ENCODE data around the gene HLA-DRA. TPM values are rescaled to one million over a fixed set of nuclear protein-coding genes. Genes with fewer than 3 reads are reported as not detected.

Gene HLA-DRA
- 30.7 TPM for total RNA-seq
- polyA plus RNA-seq (ENCODE audit: insufficient read depth in 1 of 8, insufficient read length in 8 of 8, low replicate concordance in 1 of 8) = 10 to 100 TPM; 19.9 to 34.2 (median 26.0) TPM
- long read RNA-seq, donor 1, transcript HLA-DRA-202 (5 exons, 1,280 nt) = major isoform, 8 of 8 reads
- long read RNA-seq, donor 1, partial matches to known transcripts = 0 of 8 reads
- long read RNA-seq, donor 1, other reads (novel, unspliced or antisense) = 0 of 8 reads
- long read RNA-seq, donor 2, partial matches to known transcripts = 0 of 1 reads
- long read RNA-seq, donor 2, other reads (novel, unspliced or antisense) = 0 of 1 reads
- long read RNA-seq, donor 3, transcript HLA-DRA-202 (5 exons, 1,280 nt) = major isoform, 30 of 30 reads
- long read RNA-seq, donor 3, partial matches to known transcripts = 0 of 30 reads
- long read RNA-seq, donor 3, other reads (novel, unspliced or antisense) = 0 of 30 reads
- long read RNA-seq, donor 4, transcript HLA-DRA-202 (5 exons, 1,280 nt) = major isoform, 29 of 29 reads
- long read RNA-seq, donor 4, partial matches to known transcripts = 0 of 29 reads
- long read RNA-seq, donor 4, other reads (novel, unspliced or antisense) = 0 of 29 reads
- long read RNA-seq, donor 5, transcript HLA-DRA-202 (5 exons, 1,280 nt) = major isoform, 21 of 21 reads
- long read RNA-seq, donor 5, partial matches to known transcripts = 0 of 21 reads
- long read RNA-seq, donor 5, other reads (novel, unspliced or antisense) = 0 of 21 reads
- long read RNA-seq, donor 6, transcript HLA-DRA-202 (5 exons, 1,280 nt) = major isoform, 15 of 20 reads
- long read RNA-seq, donor 6, partial matches to known transcripts = 5 of 20 reads
- long read RNA-seq, donor 6, other reads (novel, unspliced or antisense) = 0 of 20 reads
- long read RNA-seq, donor 7, transcript HLA-DRA-202 (5 exons, 1,280 nt) = major isoform, 10 of 10 reads
- long read RNA-seq, donor 7, partial matches to known transcripts = 0 of 10 reads
- long read RNA-seq, donor 7, other reads (novel, unspliced or antisense) = 0 of 10 reads
- long read RNA-seq, donor 8, transcript HLA-DRA-202 (5 exons, 1,280 nt) = major isoform, 10 of 10 reads
- long read RNA-seq, donor 8, partial matches to known transcripts = 0 of 10 reads
- long read RNA-seq, donor 8, other reads (novel, unspliced or antisense) = 0 of 10 reads
- long read RNA-seq, donor 9, transcript HLA-DRA-202 (5 exons, 1,280 nt) = major isoform, 9 of 9 reads
- long read RNA-seq, donor 9, partial matches to known transcripts = 0 of 9 reads
- long read RNA-seq, donor 9, other reads (novel, unspliced or antisense) = 0 of 9 reads
- long read RNA-seq, donor 10, transcript HLA-DRA-202 (5 exons, 1,280 nt) = major isoform, 7 of 7 reads
- long read RNA-seq, donor 10, partial matches to known transcripts = 0 of 7 reads
- long read RNA-seq, donor 10, other reads (novel, unspliced or antisense) = 0 of 7 reads
- long read RNA-seq, donor 11, transcript HLA-DRA-202 (5 exons, 1,280 nt) = major isoform, 16 of 16 reads
- long read RNA-seq, donor 11, partial matches to known transcripts = 0 of 16 reads
- long read RNA-seq, donor 11, other reads (novel, unspliced or antisense) = 0 of 16 reads

DNA sequence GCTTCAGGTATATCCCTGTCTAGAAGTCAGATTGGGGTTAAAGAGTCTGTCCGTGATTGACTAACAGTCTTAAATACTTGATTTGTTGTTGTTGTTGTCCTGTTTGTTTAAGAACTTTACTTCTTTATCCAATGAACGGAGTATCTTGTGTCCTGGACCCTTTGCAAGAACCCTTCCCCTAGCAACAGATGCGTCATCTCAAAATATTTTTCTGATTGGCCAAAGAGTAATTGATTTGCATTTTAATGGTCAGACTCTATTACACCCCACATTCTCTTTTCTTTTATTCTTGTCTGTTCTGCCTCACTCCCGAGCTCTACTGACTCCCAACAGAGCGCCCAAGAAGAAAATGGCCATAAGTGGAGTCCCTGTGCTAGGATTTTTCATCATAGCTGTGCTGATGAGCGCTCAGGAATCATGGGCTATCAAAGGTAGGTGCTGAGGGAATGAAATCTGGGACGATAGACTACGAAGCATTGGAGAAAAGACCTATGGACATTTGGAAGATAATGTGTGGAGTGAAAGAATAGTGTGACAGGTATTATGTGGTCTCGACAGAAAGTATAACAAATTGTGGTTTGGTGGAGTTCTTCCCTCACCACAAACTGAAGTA lies at the start of gene HLA-DRA:
TSS of gene HLA-DRA (plus strand) at position 286 of the 613 bp plus-strand sequence. CDS start at position 350, 64 bp downstream.
- 62% methylated on average over 5 of the region's 9 CpGs for WGBS (ENCODE audit: insufficient coverage)
- Histone ChIP-seq H3K9me3 (replicated peaks; ENCODE audit: control insufficient read depth, low read depth, low read length) (no peaks in the 10 kb centered on the region), H3K36me3 (ENCODE audit: control insufficient read depth, insufficient read depth, low read length) (no peaks in the 10 kb centered on the region), H3K4me3 (ENCODE audit: low read length) (peak within 1 kb of the TSS; percentile 38), H3K27me3 (ENCODE audit: control insufficient read depth, insufficient read depth, low read length) (peaks cover 3% of the 10 kb centered on the region), H3K27ac (ENCODE audit: low read length) (peak within 1 kb of the TSS; percentile 57), H3K4me1 (ENCODE audit: control insufficient read depth, insufficient read depth, low read length) (no peaks in the 10 kb centered on the region)
- peak; percentile 73 for DNase-seq

DNA sequence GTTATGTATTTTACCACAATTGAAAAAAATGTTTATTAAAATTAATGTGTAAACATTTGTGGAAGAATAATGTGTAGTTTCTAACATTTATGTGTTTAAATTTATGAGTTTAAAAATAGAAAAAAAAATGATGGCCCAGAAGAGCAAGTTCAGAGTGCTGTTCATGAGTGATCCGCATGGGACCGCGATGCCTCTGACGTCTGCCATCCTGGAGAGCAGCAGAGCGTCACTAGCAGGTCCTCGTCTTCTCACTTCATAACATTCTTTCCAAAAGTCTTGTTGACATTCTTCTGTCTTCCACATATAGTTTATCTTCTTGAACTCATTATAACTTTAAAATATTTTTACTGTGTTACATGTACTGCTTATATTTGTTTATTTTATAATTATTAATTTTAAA lies 48.2 kb upstream of the HLA-DRA start:
- Histone ChIP-seq H3K27me3 (ENCODE audit: control insufficient read depth, insufficient read depth, low read length) (no peaks in the 10 kb centered on the region), H3K4me3 (ENCODE audit: low read length) (no peak overlapping the region), H3K9me3 (replicated peaks; ENCODE audit: control insufficient read depth, low read depth, low read length) (no peaks in the 10 kb centered on the region), H3K4me1 (ENCODE audit: control insufficient read depth, insufficient read depth, low read length) (peaks cover 3% of the 10 kb centered on the region), H3K36me3 (ENCODE audit: control insufficient read depth, insufficient read depth, low read length) (no peaks in the 10 kb centered on the region), H3K27ac (ENCODE audit: low read length) (no peak overlapping the region)
- no peak for DNase-seq
- 93% methylated on average over 5 of the region's 6 CpGs for WGBS (ENCODE audit: insufficient coverage)

DNA sequence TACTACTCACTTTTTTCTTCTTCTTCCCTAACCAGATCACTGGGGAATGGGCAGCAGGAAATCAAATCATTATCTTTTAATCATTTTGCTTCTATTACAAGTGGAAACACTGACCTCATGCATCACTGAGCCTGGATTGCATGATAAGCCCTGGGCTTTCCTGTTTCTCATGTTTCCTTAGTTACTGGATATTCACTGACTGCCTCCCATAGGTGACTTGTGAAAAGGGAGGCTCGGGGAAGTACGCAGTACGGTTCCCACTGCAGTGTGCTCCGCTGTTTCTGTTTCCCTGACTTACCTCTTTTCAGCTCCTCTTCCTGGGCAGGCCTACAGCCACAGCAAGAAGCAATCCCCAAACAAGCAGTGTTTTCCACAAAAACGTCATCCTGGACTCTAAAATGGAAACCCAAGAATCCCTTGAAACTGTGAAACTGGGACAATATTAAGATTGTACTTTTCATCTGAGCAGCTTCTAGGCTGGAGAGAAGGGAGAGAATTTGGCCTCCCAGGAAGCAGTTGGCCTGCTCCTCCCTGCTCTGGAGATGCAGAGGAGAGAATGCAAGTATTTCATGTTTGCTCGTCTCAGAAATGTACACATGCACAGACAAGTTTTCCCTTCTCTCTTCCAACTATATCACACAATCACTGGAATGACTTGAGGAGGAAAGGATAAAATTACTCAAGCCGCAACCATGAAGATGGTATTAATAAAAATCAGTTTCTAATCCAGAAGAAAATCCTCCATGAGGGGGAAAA lies 45.8 kb upstream of the HLA-DRA start:
- Histone ChIP-seq H3K9me3 (replicated peaks; ENCODE audit: control insufficient read depth, low read depth, low read length) (no peaks in the 10 kb centered on the region), H3K4me1 (ENCODE audit: control insufficient read depth, insufficient read depth, low read length) (peaks cover 3% of the 10 kb centered on the region), H3K27me3 (ENCODE audit: control insufficient read depth, insufficient read depth, low read length) (no peaks in the 10 kb centered on the region), H3K36me3 (ENCODE audit: control insufficient read depth, insufficient read depth, low read length) (no peaks in the 10 kb centered on the region), H3K27ac (ENCODE audit: low read length) (peak overlapping the region; percentile 84), H3K4me3 (ENCODE audit: low read length) (no peak overlapping the region)
- no CpG with 5 or more reads among the region's 7 CpGs for WGBS (ENCODE audit: insufficient coverage)
- peak; percentile 92 for DNase-seq

DNA sequence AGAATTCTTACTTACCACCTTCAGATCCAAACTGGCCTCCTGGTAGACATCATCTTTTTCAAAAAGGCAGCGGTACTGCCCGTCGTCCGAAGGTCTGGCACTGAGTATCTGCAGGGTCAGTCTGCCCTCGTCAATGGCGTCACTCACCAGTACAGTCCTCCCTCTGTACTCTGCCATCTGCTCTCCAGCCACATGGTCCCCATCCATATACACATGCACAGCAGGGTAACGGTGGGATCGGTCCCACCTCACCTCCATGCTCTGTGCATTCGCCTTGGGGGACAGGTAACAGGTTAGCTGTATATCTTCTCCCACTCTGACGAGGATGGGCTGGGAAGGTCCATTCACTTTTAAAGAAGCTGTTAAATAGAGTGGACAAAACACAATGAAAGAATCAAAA lies 43.7 kb upstream of the HLA-DRA start:
- H3K27me3 ChIP-seq (ENCODE audit: control insufficient read depth, insufficient read depth, low read length) = no peaks in the 10 kb centered on the region
- no peaks in the 10 kb centered on the region for H3K36me3 ChIP-seq (ENCODE audit: control insufficient read depth, insufficient read depth, low read length)
- H3K9me3 ChIP-seq (replicated peaks; ENCODE audit: control insufficient read depth, low read depth, low read length) = no peaks in the 10 kb centered on the region
- peaks cover 3% of the 10 kb centered on the region for H3K4me1 ChIP-seq (ENCODE audit: control insufficient read depth, insufficient read depth, low read length)
- no peak overlapping the region for H3K27ac ChIP-seq (ENCODE audit: low read length)
- H3K4me3 ChIP-seq (ENCODE audit: low read length) = no peak overlapping the region
- 100% methylated on average over 6 of the region's 10 CpGs for WGBS (ENCODE audit: insufficient coverage)
- DNase-seq = no peak

DNA sequence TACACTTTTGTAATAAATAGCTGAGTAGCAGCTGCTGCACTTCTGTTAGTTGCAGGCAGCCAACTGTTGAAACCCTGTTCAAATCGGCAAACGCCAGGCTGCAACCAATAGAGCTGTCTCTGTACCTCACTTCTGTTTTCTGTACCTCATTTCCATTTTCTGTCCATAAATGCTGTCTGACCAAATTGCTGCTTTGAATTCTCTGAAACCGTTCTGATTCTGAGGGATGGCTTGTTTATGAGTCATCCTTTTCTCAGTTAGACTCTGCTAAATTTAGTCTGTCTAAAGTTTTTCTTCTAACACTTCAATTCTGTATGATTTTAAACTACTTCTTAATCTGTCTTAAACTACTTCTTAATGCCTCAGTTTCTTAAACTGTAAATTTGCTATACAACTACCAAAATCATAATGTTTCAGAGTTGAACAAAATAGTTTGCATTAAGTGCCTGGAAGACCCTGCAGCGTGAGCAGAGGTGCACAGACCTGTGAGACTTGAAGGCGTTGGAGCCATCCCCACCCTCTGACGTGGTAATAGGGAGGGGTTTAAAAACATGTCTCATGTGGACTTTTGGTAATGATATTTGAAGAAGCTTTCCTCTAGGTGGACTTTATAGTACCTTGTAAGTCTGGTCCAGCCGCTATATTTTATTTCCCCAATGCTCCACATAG lies 42.3 kb upstream of the HLA-DRA start:
- DNase-seq = no peak
- Histone ChIP-seq H3K27me3 (ENCODE audit: control insufficient read depth, insufficient read depth, low read length) (no peaks in the 10 kb centered on the region), H3K36me3 (ENCODE audit: control insufficient read depth, insufficient read depth, low read length) (no peaks in the 10 kb centered on the region), H3K27ac (ENCODE audit: low read length) (no peak overlapping the region), H3K9me3 (replicated peaks; ENCODE audit: control insufficient read depth, low read depth, low read length) (no peaks in the 10 kb centered on the region), H3K4me1 (ENCODE audit: control insufficient read depth, insufficient read depth, low read length) (peaks cover 3% of the 10 kb centered on the region), H3K4me3 (ENCODE audit: low read length) (no peak overlapping the region)
- WGBS (ENCODE audit: insufficient coverage) = 100% methylated on average over 2 of the region's 7 CpGs

DNA sequence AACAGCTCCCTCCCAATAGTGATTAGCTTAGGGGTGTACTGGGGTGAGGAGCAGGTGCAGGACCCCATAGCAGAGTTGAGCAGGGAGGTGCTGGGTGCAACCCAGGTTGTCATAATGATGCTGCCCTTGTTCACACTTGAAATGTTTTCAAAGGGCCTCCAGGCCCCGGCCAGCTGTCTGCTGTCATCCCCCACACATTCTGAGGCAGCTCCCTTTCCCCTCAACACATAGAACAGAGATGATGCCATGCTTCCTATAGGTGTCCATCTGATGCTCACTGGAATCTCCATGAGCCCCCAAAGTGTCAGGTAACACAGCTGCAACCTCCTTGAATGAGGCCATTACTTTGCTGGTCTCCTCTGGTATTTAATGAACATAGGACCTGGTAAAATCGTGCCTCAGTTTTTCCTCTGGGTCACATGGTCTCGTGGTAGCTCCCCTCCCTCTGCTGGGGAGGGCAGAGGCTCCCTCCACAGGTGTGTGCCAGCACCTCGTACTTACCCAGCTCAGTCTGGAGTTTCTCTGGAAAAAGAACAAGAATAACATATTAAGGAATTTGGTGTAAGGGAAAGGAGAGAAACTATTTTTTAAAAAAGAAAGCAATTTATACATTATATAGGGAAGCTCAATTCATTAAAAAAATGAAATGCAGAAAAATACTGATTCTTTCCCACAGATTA lies 38.3 kb upstream of the HLA-DRA start:
- Histone ChIP-seq H3K27me3 (ENCODE audit: control insufficient read depth, insufficient read depth, low read length) (peaks cover 13% of the 10 kb centered on the region), H3K9me3 (replicated peaks; ENCODE audit: control insufficient read depth, low read depth, low read length) (no peaks in the 10 kb centered on the region), H3K36me3 (ENCODE audit: control insufficient read depth, insufficient read depth, low read length) (no peaks in the 10 kb centered on the region), H3K4me3 (ENCODE audit: low read length) (no peak overlapping the region), H3K4me1 (ENCODE audit: control insufficient read depth, insufficient read depth, low read length) (no peaks in the 10 kb centered on the region), H3K27ac (ENCODE audit: low read length) (no peak overlapping the region)
- no peak for DNase-seq
- 57% methylated on average over 1 of the region's 4 CpGs for WGBS (ENCODE audit: insufficient coverage)

DNA sequence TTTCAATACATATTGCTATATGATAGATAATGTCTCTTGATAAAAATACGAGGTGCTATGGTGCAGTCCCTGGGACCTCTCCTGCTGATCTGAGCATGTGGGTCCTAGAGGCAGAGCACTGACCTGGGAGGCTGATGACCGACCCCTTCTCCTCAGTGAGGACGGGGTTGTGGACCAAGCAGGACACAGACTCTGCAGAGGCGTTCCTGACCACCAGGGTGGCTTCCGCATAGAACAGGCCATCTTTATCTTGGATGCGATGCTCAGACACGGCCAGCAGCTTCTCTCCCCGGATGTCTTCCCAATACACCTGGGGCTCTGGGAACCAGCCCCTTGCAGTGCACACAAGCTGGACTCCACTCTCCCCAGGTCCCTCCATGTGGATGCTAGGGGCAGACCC lies 36.9 kb upstream of the HLA-DRA start:
- no peak overlapping the region for H3K4me3 ChIP-seq (ENCODE audit: low read length)
- DNase-seq = no peak
- no peaks in the 10 kb centered on the region for H3K36me3 ChIP-seq (ENCODE audit: control insufficient read depth, insufficient read depth, low read length)
- 70% methylated on average over 8 of the region's 8 CpGs for WGBS (ENCODE audit: insufficient coverage)
- H3K4me1 ChIP-seq (ENCODE audit: control insufficient read depth, insufficient read depth, low read length) = no peaks in the 10 kb centered on the region
- H3K9me3 ChIP-seq (replicated peaks; ENCODE audit: control insufficient read depth, low read depth, low read length) = no peaks in the 10 kb centered on the region
- H3K27me3 ChIP-seq (ENCODE audit: control insufficient read depth, insufficient read depth, low read length) = peaks cover 20% of the 10 kb centered on the region
- no peak overlapping the region for H3K27ac ChIP-seq (ENCODE audit: low read length)

DNA sequence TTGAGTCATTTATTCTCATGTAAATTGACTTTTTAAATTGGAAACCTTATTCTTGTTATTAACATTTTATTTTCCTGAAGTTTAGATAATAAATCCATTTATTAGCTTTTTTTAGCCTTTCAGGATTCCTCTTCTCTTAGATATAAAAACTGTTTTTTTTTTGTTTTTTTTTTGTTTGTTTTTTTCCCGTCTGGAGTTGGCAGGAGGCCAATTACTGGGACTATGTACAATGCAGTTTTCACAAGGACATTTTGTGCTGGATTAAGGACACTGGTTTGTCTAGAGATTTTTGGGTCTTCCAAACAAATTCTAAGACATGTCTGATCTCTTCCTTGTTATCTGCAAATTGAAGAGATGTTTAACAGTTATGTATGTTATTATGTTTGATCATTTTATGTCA lies 34.0 kb upstream of the HLA-DRA start:
- H3K4me3 ChIP-seq (ENCODE audit: low read length) = no peak overlapping the region
- no CpG with 5 or more reads among the region's 1 CpG for WGBS (ENCODE audit: insufficient coverage)
- H3K27ac ChIP-seq (ENCODE audit: low read length) = no peak overlapping the region
- no peaks in the 10 kb centered on the region for H3K36me3 ChIP-seq (ENCODE audit: control insufficient read depth, insufficient read depth, low read length)
- peaks cover 25% of the 10 kb centered on the region for H3K27me3 ChIP-seq (ENCODE audit: control insufficient read depth, insufficient read depth, low read length)
- H3K9me3 ChIP-seq (replicated peaks; ENCODE audit: control insufficient read depth, low read depth, low read length) = no peaks in the 10 kb centered on the region
- H3K4me1 ChIP-seq (ENCODE audit: control insufficient read depth, insufficient read depth, low read length) = no peaks in the 10 kb centered on the region
- DNase-seq = no peak

Measured in muscle of leg (tissue), 16 donors.